HG02798 (cell line): ENCODE measurements around the gene HSF2BP.
"Not testable (repeated sequence)": the region's sequence is repeated elsewhere in the genome, so short reads cannot be mapped to it uniquely, and the experiment has no call there.

Experiments used
- ATAC-seq: cut with Tn5 transposase; IDR thresholded peaks from one replicate; pipeline ENCODE4 v1.9.1; 2021; ENCODE audit warnings: mild to moderate bottlenecking; ENCODE audit not compliant: unreplicated experiment, poor library complexity

Gene HSF2BP

DNA sequence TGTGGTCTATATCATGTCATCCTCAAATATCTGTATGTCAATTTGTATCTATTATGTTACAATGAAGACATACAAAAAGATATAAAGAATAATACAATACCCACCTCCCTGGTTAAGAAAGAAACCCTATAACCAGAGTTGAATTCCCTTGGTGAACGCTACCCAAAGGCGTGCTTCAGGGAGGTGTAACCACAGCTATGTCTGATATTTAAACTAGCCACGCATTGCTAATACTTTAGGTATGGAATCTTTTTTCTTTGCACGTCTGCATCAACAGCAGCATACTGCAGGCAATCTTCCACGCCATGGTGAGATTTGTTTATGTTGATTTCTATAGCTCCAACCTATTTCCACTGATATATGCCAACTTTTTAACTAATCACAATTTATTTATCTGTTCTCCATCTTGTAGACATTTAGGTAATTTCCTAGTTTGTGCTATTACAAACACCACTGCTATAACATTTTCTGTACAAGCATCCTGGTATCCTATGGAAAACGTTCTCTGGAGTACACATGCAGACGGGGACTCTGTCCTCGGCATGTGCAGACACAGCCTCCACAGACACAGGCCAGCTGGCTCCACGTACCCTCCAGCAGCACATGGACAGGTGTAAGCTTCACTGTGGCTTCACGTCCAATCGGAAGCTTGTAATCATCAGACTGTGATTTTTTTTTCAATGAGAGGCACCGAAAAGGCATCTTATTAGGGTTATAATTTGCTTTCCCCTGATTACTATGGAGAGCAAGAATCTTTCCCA is 58.5 kb downstream of the HSF2BP start:
- no peak for ATAC-seq

- no peak for ATAC-seq
These were observed 59.6 kb downstream of the HSF2BP start for GRCh38 chr21:43599728-43600127.

DNA sequence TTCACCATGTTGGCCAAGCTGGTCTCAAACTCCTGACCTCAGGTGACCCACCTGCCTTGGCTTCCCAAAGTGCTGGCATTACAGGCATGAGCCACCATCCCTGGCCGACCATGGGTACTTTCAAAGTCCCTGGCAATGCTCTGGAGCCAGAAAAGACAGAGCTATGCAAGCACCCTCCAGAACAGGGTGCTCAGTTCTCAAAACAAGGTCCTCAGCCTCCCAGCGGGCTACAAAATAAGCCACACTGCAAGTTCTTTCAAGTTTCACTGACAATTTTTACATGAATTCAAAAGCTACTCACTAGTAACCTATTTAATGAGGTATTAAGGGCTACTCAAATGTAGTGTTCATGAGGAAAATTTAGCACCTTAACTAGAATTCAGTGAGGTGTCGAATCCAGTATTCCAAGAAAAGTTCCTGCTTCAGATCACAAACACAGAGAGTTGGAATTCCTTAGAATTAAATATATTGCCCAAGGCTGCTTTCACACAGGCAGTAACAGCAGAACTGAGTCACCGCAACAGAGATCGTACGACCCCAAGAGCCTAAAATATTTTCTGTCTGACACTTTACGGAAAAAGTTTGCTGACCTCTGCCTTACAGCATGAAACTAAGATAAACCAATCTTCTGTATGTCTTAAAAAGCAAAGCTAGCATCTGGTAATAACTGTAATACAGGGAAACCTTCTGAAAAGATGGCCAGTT is 60.7 kb downstream of the HSF2BP start:
- ATAC-seq, result no peak

DNA sequence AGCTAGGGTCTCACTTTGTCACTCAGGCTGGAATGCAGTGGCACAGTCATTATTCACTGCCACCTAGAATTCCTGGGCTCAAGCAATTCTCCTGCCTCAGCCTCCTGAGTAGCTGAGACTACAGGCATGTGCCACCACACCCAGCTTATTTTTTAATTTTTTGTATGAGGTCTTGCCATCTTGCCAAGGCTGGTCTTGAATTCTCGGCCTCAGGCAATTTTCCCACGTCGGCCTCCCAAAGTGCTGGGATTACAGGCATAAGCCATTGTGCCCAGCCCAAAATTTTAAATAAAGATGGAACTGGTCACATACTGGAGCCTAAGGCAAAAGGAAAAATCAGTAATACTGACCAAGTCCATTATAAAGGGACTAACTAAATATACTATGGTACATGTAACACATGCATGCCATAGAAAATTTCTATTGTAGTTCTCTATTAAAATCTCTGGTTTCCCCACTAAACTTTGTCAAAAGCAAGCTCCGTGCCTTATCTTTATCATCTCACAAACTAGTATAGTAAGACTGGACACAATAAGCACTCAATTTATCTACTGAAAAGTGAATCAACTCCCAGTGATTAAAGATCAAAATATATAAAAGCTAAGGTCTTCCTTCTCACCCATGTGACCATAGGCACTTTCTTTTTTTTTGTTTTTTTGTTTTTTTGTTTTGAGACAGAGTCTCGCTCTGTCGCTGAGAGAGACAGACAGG is 61.6 kb downstream of the HSF2BP start:
- ATAC-seq, result no peak

- no peak for ATAC-seq
These were observed 62.2 kb downstream of the HSF2BP start for GRCh38 chr21:43597052-43597451.

DNA sequence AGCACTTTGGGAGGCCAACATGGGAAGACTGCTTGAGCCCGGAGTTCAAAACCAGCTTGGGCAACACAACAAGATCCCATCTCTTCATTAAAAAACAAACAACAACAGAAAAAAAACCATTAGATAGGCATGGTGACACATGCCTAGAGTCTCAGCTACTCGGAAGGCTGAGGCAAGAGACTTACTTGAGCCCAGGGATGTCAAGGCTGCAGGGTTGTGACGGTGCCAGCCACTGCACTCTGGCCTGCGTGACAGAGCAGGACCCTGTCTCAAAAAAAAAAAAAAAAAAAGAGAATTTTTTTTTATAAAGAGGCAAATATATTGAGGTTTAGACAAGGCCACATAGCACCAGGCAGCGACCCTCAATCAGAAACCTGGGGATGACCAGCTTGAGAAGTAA is 62.7 kb downstream of the HSF2BP start:
- no peak for ATAC-seq

GRCh38 chr21:43595769-43596168 is 63.5 kb downstream of the HSF2BP start:
- not testable (repeated sequence) for ATAC-seq

DNA sequence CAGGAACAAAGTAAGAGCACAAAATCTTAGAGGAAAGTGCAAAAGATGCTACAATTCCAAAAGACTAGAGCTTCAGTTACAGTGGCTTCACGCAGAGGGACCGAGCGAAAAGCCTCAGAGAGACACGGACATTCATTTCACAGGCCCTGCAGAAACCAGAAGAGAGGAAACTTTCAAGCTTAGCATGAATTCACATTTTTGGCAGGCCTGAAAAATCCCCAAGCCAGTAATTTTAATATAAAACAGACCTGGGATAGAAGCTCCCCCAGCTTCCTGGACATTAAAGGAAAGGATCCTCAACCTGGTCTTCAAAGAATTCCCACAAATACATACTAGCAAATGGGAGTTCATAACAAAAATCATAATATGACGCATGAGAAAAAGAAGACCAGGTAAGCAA is 66.2 kb downstream of the HSF2BP start:
- no peak for ATAC-seq

DNA sequence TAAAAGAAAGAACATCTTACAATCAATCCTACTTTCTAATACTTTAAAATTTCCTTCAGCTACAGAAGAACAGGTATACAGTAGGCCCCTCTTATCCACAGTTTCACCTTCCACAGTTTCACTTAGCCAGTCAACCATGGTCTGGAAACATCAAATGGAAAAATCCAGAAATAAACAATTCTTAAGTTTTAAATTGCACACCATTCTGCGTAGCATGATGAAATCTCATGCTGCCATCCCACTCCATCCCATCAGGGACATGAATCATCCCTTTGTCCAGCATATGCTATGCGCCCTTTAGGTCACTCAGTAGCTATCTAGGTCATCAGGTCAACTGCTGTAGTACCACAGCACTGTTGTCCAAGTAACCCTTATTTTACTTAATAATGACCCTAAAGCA is 67.7 kb downstream of the HSF2BP start:
- no peak for ATAC-seq

GRCh38 chr21:43590194-43590593 is 69.1 kb downstream of the HSF2BP start:
- ATAC-seq, result no peak

DNA sequence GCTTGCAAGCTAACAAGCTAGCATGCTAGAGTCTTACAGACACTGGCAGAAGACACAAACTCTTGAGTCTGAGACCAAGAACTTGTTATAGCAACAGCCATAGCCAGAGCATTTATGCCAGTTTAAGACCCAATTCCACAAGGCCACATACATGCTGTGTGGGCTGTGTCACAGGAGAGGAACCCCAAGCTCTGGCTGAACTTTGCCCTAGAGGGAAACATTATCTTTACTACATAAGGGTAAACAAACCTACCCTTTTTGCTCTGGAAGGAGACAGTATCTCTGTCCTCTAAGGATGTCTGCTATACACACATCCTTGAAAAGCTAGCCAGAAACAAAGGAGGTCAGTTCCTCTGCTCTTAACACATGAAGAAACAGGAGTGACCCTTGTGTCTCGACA is 70.3 kb downstream of the HSF2BP start:
- ATAC-seq, result no peak

- ATAC-seq, result no peak
These were observed 73.3 kb downstream of the HSF2BP start for GRCh38 chr21:43585924-43586413.

DNA sequence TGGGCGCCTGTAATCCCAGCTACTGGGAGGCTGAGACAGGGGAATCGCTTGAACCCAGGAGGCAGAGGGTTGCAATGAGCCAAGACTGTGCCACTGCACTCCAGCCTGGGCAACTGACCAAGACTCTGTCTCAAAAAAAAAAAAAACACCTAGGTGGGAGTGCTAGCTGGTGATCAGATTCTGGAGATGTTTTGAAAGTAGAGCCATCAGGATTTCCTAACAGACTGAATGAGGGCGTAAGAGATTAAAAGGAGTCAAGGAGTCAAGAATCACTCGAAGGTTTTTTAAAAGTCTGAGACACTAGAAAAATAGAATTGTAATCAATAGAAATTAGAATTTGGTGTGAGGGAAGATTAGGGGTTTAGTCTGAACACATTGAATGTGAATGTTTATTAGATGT is 73.8 kb downstream of the HSF2BP start:
- no peak for ATAC-seq

GRCh38 chr21:43581453-43581852 is 77.8 kb downstream of the HSF2BP start:
- ATAC-seq, result no peak

- ATAC-seq, result no peak
These were observed 80.5 kb downstream of the HSF2BP start for GRCh38 chr21:43578677-43579303.

DNA sequence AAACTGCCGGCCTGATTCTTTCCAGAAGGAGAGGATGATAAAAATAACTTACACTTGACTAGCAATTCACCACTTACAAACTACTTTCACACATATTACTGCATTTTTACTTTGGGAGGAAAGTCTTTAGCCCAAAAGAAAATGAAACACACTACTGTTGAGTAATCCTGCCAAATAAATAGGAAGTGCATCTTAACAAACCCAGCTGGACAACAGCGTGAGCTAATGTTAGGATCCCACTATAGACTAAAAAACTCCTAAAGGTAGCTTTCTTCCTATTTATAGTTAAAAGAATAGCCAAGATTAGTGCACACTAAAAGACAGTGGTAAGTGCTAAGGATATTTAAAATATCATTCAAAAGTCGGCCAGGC is 83.8 kb downstream of the HSF2BP start:
- ATAC-seq, result no peak

GRCh38 chr21:43574741-43575472 is 84.4 kb downstream of the HSF2BP start:
- ATAC-seq, result no peak

DNA sequence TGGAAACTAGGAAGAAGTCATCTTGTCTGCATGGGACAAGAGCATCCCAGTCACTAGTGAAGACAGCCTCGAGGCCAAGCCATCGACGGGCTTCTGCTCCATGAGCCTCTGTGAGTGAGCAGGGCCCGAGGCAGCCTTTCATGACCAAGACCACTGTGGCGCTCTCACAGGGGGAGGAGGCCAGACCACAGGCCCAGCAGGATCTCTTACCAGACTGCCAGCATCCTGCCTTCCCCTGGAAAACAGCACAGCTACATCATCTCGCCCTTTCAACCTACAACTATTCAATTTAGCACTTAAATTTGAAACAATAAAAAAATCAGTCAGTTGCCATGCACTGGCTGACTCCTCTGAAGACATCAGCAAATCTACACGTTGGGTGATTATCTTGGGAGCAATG is 85.4 kb downstream of the HSF2BP start:
- no peak for ATAC-seq

GRCh38 chr21:43572446-43572845 is 86.8 kb downstream of the HSF2BP start:
- ATAC-seq, result no peak

DNA sequence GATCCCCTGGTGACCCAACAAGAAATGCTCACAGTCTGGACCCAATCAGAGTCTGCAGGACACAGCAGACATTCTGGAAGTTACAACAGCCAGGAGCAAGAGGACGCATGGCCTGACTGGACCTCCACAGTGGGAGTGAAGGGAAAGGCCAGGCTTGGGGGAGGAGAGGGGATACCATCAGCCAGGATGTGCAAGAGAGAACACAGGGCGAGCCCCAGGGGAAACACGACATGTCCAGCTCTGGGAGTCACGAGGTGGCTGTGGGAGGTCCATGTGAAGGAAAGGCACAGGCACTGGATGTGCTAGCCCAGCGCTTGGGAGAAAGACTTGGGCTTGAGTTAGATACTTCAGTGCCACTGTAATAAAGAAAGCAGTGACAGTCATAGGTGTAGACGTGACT is 87.3 kb downstream of the HSF2BP start:
- ATAC-seq, result no peak
